ENCODE data around the gene NSUN3.
"Not testable (repeated sequence)": the region's sequence is repeated elsewhere in the genome, so short reads cannot be mapped to it uniquely, and the experiment has no call there.

The NSUN3 gene

DNA sequence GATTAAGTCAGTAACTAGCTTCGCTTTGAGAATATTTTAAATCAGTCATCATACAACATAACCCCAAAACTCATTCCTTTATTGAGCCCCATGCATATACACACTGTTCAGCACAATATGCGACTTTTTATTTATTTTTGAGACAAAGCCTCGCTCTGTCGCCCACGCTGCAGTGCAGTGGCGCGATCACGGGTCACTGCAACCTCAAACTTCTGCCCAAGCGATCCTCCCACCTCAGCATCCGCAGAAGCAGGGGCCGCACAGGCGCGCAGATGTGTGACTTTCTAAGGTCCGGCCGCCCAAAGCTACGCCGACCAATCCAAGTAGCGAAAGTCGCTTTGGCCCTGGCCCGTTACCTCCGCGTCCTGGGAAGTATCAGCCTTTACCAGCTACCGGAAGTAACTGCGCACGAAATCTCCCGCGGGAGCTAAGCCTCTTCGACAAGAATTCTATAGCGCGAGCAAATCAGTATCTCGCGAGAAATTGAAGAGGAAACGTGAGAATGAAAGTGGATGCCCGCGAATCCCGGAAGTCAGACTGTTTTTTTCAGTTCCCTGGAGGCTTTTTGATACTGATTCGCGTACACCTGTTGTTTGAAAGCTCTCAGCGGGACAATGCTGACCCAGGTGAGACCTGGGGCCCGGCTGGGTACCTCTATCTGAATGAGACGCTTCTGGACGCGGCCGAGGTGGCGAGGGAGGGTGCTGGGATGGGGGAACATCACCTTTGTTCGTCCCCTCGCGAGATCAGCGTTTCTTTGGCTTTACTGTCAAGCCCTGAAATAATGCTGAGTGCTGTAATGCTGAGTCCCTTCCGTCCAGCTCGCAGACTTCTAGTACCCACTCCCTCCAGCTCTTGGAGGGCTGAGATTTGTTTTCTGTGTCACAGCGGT is at the start of gene NSUN3, which contains the start of gene DHFR2:
NSUN3 (plus strand) TSS at position 549 of the 892 bp plus-strand sequence; CDS start at position 615, 66 bp downstream.
DHFR2 (minus strand) TSS at position 404 of the 892 bp plus-strand sequence. CDS start 1,405 bp downstream, outside the sequence.
- DNase-seq = peak; percentile 93

DNA sequence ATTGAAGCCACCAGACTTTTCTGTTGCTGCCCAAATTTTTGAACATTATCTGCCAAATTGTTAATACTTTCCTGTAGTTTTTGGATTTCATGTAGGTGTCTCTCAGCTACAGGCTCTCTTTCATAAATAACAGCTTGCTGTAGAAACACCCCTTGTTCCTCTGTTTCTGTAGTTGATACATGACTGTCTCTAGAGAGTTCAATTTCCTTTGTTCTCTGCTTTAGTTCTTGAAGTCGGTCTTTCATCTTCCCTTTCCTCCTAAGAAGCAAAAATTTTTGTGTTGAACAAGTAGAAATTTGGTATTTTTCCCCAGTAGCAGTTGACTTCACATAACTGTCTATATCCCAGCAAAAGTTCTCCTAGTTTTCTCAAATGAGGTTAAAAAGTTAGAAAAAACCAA is 47.8 kb upstream of the NSUN3 start:
- no peak for DNase-seq

DNA sequence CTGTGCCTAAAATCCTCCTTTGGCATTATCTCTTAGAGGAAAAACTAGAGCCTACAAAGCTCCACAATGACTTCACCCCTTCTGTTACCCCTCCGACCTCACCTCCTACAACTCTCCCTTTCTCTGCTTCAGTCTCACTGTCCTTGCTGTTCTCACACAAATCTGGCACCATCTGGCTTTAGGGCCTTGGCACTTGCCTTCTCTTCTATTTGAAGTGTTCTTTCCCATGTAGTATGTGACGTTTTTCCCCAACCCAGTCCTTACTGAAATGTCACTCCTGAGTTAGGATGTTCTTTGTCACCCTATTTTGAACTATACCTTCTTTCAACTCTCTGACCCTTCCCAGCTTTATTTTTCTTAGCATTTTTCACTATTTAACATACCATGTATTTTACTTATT is 43.2 kb upstream of the NSUN3 start:
- DNase-seq = no peak

DNA sequence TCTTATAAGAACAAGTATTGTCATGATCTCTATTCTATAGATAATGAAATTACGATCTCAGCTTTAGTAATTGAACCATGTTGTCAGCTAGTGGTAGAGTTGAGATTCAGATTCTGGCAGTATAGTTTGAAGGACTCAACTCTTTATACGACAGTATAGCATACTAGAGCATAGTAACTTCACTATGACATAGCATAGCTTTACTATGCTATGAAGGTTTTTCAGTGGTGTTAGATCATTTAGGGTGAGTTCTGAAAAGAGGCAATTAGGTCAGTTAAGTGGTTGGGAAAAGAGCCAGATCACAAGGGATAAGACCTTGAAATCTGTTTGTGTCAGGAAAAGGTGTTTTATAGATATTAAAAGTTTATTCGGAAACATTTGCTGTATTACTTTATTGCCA is 42.6 kb upstream of the NSUN3 start:
- DNase-seq = no peak

DNA sequence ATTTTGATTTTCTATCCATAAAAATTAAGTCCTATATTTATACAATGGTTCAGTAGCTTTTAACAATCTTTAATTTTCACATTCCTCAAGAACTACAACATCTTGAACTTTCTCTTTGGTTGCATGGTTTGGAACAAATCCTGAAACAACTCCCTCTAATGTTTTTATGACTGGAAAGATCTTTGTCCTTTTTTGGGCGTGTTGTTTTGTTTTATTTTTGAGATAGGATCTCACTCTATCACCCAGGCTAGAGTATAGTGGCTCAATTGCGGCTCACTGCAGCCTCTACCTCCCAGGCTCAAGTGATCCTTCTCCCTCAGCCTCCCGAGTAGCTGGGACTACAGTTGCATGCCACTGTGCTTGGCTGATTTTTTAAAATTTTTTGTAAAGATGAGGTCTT is 38.5 kb upstream of the NSUN3 start:
- no peak for DNase-seq

DNA sequence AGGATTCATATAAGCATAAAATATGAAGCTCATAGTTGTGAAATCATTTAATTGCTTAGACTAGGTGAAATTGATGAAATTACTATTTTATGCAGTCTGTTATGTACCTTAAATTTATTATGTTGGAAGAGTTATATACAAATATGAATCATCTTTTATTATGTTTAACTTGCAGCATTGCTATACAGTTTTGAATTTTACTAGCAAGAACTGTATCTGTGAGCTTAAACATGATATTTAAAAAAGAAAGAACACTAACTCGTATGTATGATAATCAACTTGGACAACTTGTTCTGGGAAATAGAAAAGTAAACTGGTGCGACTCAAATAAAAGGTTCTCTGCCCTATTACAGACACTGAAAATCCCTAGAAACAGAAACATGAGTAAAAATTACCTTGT is 36.2 kb upstream of the NSUN3 start:
- no peak for DNase-seq

DNA sequence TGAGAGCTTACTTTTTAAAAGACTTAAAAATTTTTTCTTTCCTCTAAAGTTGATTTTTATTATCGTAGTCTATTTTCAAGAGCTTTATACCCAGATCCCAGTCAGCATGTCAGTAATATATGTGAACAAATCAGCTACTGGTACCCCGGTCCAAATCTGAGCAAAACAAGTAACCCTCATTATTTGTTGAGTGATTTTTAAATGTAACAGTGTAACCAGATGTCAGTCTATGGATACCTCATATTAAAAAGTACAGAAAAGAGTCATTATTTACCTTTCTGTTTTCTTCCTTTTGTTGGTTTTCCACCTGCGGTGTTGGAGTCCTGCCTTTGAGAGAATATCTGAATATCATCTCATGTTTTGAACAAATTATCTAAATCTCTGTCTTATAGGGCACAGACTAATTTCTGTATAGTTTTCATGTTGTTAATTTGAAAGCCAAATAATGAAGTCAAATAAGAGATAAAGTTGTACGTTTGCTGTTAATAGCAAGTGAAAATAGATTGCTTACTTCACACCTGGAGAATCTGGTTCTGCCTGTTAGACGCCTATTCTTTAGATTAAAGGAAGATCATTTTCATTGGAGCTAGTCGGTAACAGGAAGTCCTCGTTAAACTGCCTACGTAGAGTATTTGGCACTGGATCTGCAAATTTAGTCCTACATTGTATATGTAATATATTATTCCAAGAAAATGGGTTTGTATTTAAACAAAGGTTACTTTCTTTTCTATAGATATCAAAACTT is 34.6 kb upstream of the NSUN3 start, which contains the start of gene STX19:
STX19 (minus strand) TSS at position 505 of the 745 bp plus-strand sequence. CDS start 13,328 bp downstream, outside the sequence.
- no peak for DNase-seq

DNA sequence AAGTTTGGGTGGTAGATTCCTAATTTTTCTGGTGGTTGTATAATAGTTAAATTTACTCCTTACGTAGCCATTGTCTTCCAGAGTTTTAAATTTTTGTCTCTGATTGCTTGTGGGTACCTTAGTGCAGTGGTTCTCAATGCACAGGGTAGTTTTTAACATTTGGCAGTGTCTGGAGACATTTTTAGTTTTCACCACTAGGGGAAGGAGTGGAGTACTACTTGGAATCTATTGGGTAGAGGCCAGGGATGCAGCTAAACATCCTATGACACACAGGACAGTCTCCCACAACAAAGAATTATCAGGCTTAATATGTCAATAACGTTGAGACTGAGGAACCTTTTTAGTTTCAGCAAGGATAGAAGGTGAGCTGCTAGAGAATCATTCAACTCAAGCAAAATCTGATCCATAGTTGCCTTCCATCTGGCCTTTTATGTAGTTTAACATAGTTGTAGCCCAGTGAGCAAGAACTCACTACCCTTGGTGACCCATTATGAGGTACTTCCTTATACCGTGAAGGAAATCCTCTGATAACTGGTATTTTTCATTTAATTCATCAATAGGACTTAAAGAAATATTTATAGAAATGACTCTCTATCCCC is 25.9 kb upstream of the NSUN3 start:
- DNase-seq = no peak

DNA sequence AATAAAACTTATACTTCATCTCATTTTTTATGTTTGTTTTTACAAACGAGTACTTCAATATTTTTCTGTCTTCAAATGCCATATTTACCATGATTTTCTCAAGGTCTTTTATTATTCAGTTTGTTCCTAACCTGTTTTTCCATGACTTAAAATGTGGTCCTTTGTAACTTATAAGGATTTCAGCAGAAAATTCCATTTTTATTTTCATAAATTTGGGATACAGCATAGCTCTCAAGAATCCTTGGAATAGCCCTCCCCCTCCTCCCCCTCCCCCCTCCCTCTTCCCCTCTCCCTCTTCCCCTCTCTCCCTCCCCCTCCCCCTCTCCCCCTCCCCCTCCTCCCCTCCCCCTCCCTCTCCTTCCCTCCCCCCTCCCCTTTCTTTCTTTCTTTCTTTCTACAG is 19.6 kb upstream of the NSUN3 start:
- no peak for DNase-seq

DNA sequence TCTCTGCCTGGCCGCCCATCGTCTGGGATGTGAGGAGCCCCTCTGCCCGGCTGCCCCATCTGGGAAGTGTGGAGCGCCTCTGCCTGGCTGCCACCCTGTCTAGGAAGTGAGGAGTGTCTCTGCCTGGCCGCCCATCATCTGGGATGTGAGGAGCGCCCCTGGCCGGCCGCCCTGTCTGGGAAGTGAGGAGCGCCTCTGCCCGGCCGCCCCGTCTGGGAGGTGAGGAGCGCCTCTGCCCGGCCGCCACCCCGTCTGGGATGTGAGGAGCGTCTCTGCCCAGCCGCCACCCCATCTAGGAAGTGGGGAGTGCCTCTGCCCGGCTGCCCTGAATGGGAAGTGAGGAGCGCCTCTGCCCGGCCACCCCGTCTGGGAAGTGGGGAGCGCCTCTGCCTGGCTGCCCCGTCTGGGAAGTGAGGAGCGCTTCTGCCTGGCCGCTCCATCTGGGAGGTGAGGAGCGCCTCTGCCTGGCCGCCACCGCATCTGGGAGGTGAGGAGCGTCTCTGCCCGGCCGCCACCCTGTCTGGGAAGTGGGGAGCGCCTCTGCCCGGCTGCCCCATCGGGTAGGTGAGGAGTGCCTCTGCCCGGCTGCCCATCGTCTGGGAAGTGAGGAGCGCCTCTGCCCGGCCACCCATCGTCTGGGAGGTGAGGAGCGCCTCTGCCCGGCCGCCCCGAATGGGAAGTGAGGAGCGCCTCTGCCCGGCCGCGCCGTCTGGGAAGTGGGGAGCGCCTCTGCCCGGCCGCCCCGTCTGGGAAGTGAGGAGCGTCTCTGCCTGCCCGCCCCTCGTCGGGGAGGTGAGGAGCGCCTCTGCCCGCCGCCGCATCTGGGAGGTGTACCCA is 18.5 kb upstream of the NSUN3 start:
- not testable (repeated sequence) for DNase-seq

DNA sequence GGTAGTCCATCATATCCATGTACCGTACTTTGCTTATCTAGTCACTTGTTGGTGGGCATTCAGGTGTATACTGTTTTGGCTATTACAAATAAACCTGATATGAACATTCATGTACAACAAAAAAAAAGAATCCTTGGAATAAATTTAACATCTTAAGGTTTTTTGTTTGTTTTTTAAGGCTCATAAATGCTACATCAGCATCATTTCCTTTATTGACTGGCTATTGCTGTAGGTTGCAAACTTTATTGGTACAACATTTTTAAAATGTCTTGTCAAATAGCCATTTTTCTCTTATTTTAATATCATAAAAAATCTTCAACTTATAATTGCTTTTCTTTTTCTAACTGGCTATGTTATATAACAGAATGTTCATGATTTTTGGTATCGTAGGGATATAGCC is 16.3 kb upstream of the NSUN3 start:
- no peak for DNase-seq

DNA sequence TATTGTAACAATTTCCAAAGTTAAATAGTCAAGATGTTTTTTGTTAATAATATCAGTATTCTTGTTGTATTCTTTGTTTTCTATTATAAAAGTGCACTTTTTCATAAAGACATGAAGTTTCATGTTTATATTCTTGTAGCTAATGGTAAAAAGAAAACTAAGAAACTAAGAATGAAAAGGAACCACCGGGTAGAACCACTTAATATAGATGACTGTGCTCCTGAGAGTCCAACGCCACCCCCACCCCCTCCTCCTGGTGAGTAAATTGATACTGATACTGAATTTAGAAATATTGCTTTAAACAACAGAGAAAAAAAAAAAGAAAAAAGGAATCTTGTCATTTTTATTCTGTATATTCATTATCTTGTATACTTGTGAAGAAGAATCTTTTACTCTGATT is 13.6 kb upstream of the NSUN3 start:
- no peak for DNase-seq

DNA sequence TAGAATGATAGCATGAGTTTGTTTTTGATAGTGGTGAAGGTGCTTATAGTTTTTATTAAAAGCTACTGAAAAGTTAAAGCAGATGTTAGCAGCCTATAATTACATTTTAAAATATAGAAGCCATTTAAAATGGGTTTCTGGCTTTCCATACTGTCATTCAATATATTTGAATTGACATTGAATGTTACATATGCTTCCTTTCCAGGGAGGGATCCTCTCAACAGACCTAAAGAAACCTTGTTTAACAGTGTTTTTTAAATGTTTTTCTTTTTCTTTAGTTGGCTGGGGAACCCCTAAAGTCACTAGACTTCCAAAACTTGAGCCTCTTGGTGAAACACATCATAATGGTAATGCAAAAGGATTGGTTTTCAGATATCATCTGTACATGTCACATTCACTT is 12.3 kb upstream of the NSUN3 start:
- no peak for DNase-seq

DNA sequence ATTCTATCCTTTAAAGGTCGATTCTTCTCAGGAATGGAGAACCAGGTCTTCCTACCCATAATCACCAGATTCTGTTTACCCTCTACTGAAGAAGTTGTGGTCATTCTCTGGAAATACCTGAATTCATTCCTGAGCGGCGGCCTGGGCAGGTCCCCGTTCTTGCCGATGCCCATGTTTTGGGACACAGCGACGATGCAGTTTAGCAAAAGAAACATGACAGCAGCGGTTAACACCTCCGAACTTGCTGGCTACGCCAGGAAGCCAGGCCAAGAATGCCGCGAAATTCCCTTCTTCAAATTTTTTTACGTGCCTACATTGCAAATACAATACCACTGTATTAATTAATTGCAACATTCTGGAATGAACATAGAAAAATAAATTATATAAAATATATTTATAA is 1.6 kb upstream of the NSUN3 start:
- no peak for DNase-seq

DNA sequence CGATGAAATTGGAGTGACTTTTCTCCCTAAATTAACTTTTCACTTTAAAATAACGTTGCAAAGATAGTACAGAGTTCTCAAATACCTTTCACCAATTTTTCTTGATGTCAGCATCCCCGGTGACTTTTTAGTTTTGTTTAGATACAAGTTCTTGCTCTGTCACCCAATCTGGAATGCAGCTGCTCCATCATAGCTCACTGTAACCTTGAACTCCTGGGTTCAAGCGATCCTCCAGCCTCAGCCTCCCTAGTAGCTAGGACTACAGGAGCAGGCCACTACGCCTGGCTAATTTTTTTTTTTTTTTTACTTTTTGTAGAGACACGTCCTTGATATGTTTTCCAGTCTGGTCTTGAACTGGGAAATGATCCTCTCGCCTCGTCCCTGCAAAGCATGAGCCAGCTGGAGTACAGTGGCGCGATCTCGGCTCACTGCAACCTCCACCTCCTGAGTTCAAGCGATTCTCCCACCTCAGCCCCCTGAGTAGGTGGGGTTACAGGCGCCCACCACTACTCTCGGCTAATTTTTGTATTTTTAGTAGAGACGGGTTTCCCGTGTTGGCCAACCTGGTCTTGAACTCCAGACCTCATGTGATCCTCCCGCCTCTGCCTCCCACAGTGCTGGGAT is 747 bp downstream of the NSUN3 start:
- DNase-seq = no peak

DNA sequence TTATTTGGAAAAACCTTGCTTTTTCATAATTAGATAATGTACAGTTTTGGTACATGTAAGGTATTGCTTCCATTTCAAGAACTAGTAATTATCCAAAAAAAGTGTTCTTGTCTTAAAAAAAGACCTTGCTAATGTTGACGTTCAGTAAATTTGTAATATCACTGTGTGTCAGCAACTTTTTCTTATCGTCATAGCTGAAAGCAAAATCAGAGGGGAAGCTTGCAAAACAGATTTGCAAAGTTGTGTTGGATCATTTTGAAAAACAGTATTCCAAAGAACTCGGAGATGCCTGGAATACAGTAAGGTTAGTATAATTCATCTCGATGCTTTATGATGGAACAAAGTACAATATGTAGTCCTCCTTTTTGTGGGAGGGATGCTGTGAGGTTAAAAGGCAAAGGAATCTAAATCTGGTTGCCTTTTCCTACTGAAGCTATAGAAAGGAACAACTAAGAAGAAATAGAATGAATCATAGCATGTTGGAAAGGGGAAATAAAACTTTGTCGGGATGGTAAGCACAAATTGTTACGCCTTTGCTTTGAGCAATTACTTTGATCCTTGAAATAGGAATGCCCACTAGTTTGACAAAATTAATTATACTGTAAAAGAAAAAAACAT is 1.5 kb downstream of the NSUN3 start:
- no peak for DNase-seq

DNA sequence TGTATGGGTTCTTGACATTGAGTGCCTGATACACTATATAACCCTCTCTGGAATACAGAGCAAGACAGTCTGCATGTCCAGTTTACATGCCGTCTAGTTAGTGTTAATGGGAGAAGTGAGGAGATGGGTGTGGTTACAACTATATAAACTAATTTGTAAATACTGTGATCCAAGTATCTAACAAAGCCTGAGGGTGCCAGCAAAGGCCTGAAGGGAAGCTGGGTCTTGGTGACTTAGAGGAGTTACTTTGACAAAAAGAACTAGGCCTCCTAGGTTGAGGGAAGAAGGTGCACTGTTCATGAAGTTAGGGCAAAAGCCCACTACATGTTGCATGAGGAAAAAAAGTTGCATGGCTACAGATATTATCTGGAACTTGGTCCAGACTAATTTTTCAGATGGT is 2.3 kb downstream of the NSUN3 start:
- DNase-seq = no peak

DNA sequence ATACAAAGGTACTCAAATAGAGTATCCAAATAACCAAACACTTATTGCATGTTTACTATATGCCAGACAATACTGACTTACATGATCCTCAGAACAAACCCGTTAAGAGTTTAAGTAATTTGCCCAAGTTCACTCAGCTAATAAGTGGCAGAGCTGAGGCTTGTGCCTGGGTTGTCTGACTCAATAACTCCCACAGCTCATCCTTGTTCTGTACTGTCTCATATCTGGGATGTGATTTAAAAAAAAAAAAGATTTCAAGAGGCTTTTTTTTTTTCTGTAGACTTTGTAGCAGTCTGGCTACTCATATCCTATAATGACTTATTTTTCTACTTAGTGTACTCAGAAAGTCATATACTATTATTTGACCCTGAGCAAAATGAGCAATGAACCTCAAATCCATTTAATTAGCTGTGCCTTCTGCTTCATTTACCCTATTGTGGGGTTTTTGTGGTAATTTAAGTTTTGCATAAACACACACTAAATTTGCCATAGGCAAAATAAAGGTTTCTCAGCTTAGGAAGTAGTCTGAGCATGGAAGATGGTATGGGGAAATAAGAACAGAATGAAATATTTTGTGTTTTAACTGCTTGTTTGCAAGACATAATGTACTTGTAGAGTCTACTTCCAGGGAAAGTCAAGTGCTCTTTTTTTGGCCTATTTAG is 3.1 kb downstream of the NSUN3 start:
- DNase-seq = no peak

DNA sequence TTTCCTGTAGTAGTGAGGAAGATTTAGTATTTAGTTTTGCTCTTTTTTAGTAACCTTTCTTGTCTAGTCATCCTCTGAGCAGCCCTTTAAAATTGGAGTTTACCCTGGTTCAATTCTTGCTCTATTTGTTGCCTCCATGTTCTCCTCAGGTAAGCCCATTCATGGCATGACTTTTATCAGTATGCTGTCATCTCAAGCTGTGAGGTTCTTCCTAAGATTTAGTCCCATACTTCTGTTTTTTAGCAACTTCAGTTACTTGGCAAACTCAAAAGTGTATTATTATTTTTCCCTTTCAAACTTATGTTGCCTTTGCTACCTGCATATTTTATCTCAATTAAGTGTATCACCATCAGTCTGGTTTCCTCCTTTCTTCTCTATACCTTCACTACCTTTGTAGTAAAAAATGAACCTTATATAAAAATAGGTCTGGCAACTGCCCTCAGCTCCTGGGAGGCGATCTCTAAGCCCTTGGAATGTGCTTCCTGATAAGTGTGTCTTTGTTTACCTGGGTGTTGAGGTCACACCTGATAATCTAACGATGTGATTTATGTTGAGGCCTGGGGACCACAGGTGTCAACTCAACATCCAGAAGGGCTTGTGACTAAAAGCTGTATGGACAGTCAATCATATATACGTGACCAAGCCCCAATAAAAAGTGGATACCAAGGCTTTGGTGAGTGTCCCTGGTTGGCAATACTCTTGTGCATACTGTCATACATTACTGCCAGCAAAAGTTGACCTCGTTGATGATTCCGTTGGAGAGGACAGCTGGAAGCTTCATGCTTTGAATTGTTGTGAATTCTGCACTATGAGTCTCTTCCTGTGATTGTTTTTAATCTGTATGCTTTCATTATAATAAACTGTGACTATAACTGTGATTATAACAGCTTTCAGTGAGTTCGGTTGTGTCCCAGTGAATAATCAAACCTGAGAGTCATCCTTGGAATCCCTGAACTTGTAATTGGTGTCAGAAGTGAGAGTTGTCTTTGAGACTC is 3.9 kb downstream of the NSUN3 start:
- DNase-seq = no peak
